Body of pancreas (tissue), 4 donors: ENCODE results near the gene ATXN3. TPM values are rescaled to one million over a fixed set of nuclear protein-coding genes. Genes with fewer than 3 reads are reported as not detected.

Source experiments
- ATAC-seq: fragments of 150-250 bp; one replicate; pipeline ENCODE4 v1.9.1; 2016
- DNase-seq, 4 donors: peaks; one replicate each; pipeline ENCODE4 v3.0.0-alpha.2; 2019
- H3K27ac ChIP-seq, 4 donors: fragments of 200-600 bp; sonication (generic); 1 replicate in 3 of 4; 2 replicates in 1 of 4; pipeline versions ENCODE4 v1.5.1 to v1.6.1; 2016 to 2019; ENCODE audit warnings: mild to moderate bottlenecking in 1 of 4, mixed read lengths in 1 of 4, moderate library complexity in 1 of 4
- H3K27me3 ChIP-seq, 2 donors: fragments of 200-600 bp; sonication (generic); one replicate each; pipeline ENCODE4 v1.6.0; 2016; ENCODE audit warnings: mild to moderate bottlenecking in 1 of 2
- H3K36me3 ChIP-seq, 2 donors: fragments of 200-600 bp; sonication (generic); replicated peaks in 1 of 2; 2 replicates each; pipeline ENCODE4 v1.5.1; 2016; ENCODE audit warnings: low read depth in 2 of 2; ENCODE audit not compliant: insufficient read depth in 1 of 2
- H3K4me1 ChIP-seq: fragments of 200-600 bp; sonication (generic); one replicate; pipeline ENCODE4 v1.6.0; 2016
- H3K4me3 ChIP-seq, 2 donors: fragments of 200-600 bp; sonication (generic); 1 replicate in 1 of 2; 2 replicates in 1 of 2; pipeline ENCODE4 v1.5.1; 2016 to 2019
- H3K9me3 ChIP-seq, 3 donors: fragments of 200-600 bp; sonication (generic); 1 replicate in 2 of 3; 2 replicates in 1 of 3; pipeline ENCODE4 v1.5.1; 2016
- CTCF ChIP-seq, 7 experiments: fragments of 450-650 bp in 4 of 7; fragments of 200-600 bp in 3 of 7; sonication (generic) in 3 of 7; IDR thresholded peaks; one replicate each; pipeline ENCODE4 v1.5.1; 2016 to 2019; ENCODE audit warnings: antibody characterized with exemption in 7 of 7
- POLR2A ChIP-seq, 3 donors: fragments of 450-650 bp; IDR thresholded peaks; one replicate each; pipeline ENCODE4 v1.6.1; 2016; ENCODE audit warnings: antibody characterized with exemption in 3 of 3, mild to moderate bottlenecking in 2 of 3
- WGBS, 2 donors: methylation state at CpG; one replicate each; pipeline ENCODE4 v1.1.5; 2017; 5-methylcytosine and 5-hydroxymethylcytosine counted together
- intact Hi-C: fragments of 100-400 bp; cut with DNase I; formaldehyde crosslinking; loops from one replicate; pipeline ENCODE4 v1.15.1; 2023
- total RNA-seq, 2 donors: library from RNA; depleted of rRNA; stranded (reverse); fragments of >200 nt; gene quantifications; one replicate each; pipeline ENCODE4 v1.1.0, GENCODE V29; 2016

The ATXN3 gene
- total RNA-seq, 2 donors from 2014 or later, result 5.9 to 16.1 TPM

DNA sequence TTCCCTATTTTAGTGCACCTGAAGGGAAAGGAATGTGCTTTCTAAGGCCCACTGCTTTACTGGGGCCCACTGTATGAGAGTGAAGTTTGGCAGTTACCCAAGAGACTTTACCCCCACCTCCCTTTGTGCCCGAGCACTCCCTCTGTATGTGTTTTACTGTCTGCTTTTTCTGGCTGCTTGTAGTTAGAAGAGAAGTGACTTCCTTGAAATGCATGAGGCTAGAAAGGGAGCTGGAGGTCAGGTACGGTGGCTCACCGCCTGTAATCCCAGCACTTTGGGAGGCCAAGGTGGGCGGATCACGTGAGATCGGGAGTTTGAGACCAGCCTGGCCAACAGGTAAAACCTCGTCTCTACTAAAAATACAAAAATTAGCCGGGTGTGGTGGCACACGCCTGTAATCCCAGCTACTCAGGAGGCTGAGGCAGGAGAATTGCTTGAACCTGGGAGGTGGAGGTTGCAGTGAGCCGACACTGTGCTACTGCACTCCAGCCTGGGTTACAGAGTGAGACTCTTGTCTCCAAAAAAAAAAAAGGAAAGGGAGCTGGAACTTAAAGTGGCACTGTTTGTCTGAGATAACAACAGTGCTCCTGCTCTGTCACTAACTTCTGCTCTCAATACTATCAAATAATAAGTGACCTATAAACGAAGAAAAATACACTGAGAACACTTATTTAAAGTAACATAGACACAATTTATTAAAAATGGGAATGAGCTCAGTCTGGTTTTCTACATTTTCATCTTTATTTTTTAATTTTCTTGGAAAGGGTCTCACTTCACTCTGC is 72.3 kb downstream of the ATXN3 start:
- Histone ChIP-seq H3K27ac (peak overlapping the region; percentile 59 to 96 (median 84)), H3K4me3 (no peak overlapping the region), H3K9me3 (no peaks in the 10 kb centered on the region), H3K4me1 (peaks cover 56% of the 10 kb centered on the region), H3K36me3 (peaks cover 3 to 5% of the 10 kb centered on the region in 2 donors), H3K27me3 (no peaks in the 10 kb centered on the region)
- peak; percentile 87 for ATAC-seq
- 15 to 30% methylated on average over 11 of the region's 11 CpGs for WGBS, 2 donors
- peak; percentile 26 to 60 (median 45) for DNase-seq
- intact Hi-C loops, result no loop called here
- TF ChIP-seq CTCF (IDR thresholded peaks at IDR 0.05) (no peak), POLR2A (IDR thresholded peaks at IDR 0.05) (peak in 2 of 3 donors; percentile 56)

GRCh38 chr14:92033433-92033832 is 72.9 kb downstream of the ATXN3 start:
- H3K36me3 ChIP-seq, result peaks cover 3 to 5% of the 10 kb centered on the region in 2 donors
- WGBS, 2 donors, result 38 to 42% methylated on average over 1 of the region's 1 CpG
- DNase-seq, result no peak
- intact Hi-C loops, result no loop called here
- no peak overlapping the region for H3K4me3 ChIP-seq
- H3K9me3 ChIP-seq, result no peaks in the 10 kb centered on the region
- H3K27me3 ChIP-seq, result no peaks in the 10 kb centered on the region
- H3K27ac ChIP-seq, result peak overlapping the region; percentile 59 to 96 (median 84)
- ATAC-seq, result no peak
- H3K4me1 ChIP-seq, result peaks cover 56% of the 10 kb centered on the region
- no peak for TF ChIP-seq CTCF (IDR thresholded peaks at IDR 0.05)
- TF ChIP-seq POLR2A (IDR thresholded peaks at IDR 0.05), result no peak

DNA sequence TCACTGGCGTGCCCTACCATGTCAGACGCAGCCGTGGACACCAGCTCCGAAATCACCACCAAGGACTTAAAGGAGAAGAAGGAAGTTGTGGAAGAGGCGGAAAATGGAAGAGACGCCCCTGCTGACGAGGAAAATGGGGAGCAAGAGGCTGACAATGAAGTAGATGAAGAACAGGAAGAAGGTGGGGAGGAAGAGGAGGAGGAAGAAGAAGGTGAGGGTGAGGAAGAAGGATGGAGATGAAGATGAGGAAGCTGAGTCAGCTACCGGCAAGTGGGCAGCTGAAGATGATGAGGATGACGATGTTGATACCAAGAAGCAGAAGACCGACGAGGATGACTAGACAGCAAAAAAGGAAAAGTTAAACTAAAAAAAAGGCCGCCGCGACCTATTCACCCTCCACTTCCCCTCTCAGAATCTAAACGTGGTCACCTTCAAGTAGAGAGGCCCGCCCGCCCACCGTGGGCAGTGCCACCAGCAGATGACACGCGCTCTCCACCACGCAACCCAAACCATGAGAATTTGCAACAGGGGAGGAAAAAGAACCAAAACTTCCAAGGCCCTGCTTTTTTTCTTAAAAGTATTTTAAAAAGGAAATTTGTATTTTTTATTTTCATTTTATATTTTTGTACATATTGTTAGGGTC is 79.7 kb downstream of the ATXN3 start:
- DNase-seq, result no peak

GRCh38 chr14:92022036-92022435 is 84.3 kb downstream of the ATXN3 start:
- no peaks in the 10 kb centered on the region for H3K9me3 ChIP-seq
- H3K27me3 ChIP-seq, result no peaks in the 10 kb centered on the region
- H3K36me3 ChIP-seq, result peaks cover 0 to 2% of the 10 kb centered on the region in 2 donors
- peak overlapping the region in 1 of 4 donors; percentile 17 for H3K27ac ChIP-seq
- ATAC-seq (no peak), DNase-seq (no peak)
- intact Hi-C loops, result no loop called here
- WGBS, 2 donors, result 13 to 17% methylated on average over 1 of the region's 1 CpG
- peaks cover 17% of the 10 kb centered on the region for H3K4me1 ChIP-seq
- TF ChIP-seq POLR2A (IDR thresholded peaks at IDR 0.05), result no peak
- no peak for TF ChIP-seq CTCF (IDR thresholded peaks at IDR 0.05)
- H3K4me3 ChIP-seq, result no peak overlapping the region

More for the DNA sequence above, 79.7 kb downstream of the ATXN3 start:
- no peak overlapping the region for H3K4me3 ChIP-seq
- peaks cover 2 to 5% of the 10 kb centered on the region in 2 donors for H3K36me3 ChIP-seq
- TF ChIP-seq POLR2A (IDR thresholded peaks at IDR 0.05) (no peak), CTCF (IDR thresholded peaks at IDR 0.05) (no peak)
- no peak for ATAC-seq
- H3K27me3 ChIP-seq, result no peaks in the 10 kb centered on the region
- peak overlapping the region in 3 of 4 donors; percentile 56 to 60 (median 59) for H3K27ac ChIP-seq
- intact Hi-C loops, result no loop called here
- H3K4me1 ChIP-seq, result peaks cover 15% of the 10 kb centered on the region
- H3K9me3 ChIP-seq, result no peaks in the 10 kb centered on the region
- WGBS, 2 donors, result 77 to 78% methylated on average over 21 of the region's 21 CpGs
